ENCODE results near the gene CCL8.

GRCh38 chr17:34305606-34306005, 13.6 kb upstream of the CCL8 start:
- TF ChIP-seq EZH2 (IDR thresholded peaks at IDR 0.05; ENCODE audit: insufficient read depth, poor library complexity, severe bottlenecking), result no peak
- TF ChIP-seq EZH2phosphoT487 (IDR thresholded peaks at IDR 0.05; ENCODE audit: insufficient read depth, low read depth), result no peak
